GM18498 (cell line): ENCODE measurements around the gene SPNS1.

Experiments used
- ATAC-seq: cut with Tn5 transposase; IDR thresholded peaks from one replicate; pipeline ENCODE4 v1.9.1; 2021; ENCODE audit warnings: mild to moderate bottlenecking, moderate library complexity; ENCODE audit not compliant: unreplicated experiment

The SPNS1 gene

GRCh38 chr16:29025218-29025617, 50.6 kb downstream of the SPNS1 start:
- ATAC-seq = no peak

GRCh38 chr16:29025735-29026134, 51.2 kb downstream of the SPNS1 start:
- ATAC-seq = no peak

- ATAC-seq = no peak
Observed at GRCh38 chr16:29028457-29029167, 54.0 kb downstream of the SPNS1 start.

- no peak for ATAC-seq
Observed at GRCh38 chr16:29029168-29029994, 54.8 kb downstream of the SPNS1 start.

- ATAC-seq = no peak
Observed at GRCh38 chr16:29030086-29030840, 55.7 kb downstream of the SPNS1 start.
